OCI-LY1 (cell line): ENCODE data around the gene REPS1.

ENCODE experiments used
- H2AFZ ChIP-seq: fragments of 200-600 bp; sonication (generic), shearing (Covaris generic); 2 replicates; pipeline ENCODE4 v1.6.0; 2014; ENCODE audit warnings: antibody characterized with exemption, mild to moderate bottlenecking, low read length
- H3F3A ChIP-seq: fragments of 200-600 bp; sonication (generic), shearing (Covaris generic); 2 replicates; pipeline ENCODE4 v1.6.0; 2014; ENCODE audit warnings: mild to moderate bottlenecking, antibody characterized with exemption, low read length, moderate library complexity; ENCODE audit not compliant: insufficient read depth
- H3K27ac ChIP-seq: fragments of 200-600 bp; sonication (generic); 2 replicates; pipeline ENCODE4 v1.5.1; 2014; ENCODE audit warnings: low read length, mixed run types, mild to moderate bottlenecking, low read depth; ENCODE audit not compliant: poor library complexity, severe bottlenecking
- H3K27me3 ChIP-seq: fragments of 200-600 bp; sonication (generic); 2 replicates; pipeline ENCODE4 v1.6.0; 2014; ENCODE audit warnings: antibody characterized with exemption, mild to moderate bottlenecking, low read length, moderate library complexity; ENCODE audit not compliant: insufficient read depth
- H3K36me3 ChIP-seq: fragments of 200-600 bp; sonication (generic); 2 replicates; pipeline ENCODE4 v1.6.1; 2014; ENCODE audit warnings: mild to moderate bottlenecking, antibody characterized with exemption, low read length, moderate library complexity, mixed read lengths; ENCODE audit not compliant: insufficient read depth
- H3K4me1 ChIP-seq: fragments of 200-600 bp; sonication (generic); 2 replicates; pipeline ENCODE4 v1.5.1; 2014; ENCODE audit warnings: mild to moderate bottlenecking, low read length, moderate library complexity; ENCODE audit not compliant: insufficient read depth, severe bottlenecking
- H3K4me2 ChIP-seq: fragments of 200-600 bp; sonication (generic), shearing (Covaris generic); 2 replicates; pipeline ENCODE4 v1.6.1; 2014; ENCODE audit warnings: low read length
- H3K4me3 ChIP-seq: fragments of 200-600 bp; sonication (generic); 2 replicates; pipeline ENCODE4 v1.5.1; 2014; ENCODE audit warnings: low read length, low read depth, mild to moderate bottlenecking, mixed read lengths; ENCODE audit not compliant: poor library complexity, severe bottlenecking
- H3K79me2 ChIP-seq: fragments of 200-600 bp; shearing (Covaris generic); 2 replicates; pipeline ENCODE4 v1.6.1; 2016; ENCODE audit warnings: mixed run types, low read length, mixed read lengths; ENCODE audit not compliant: insufficient read depth
- H3K9ac ChIP-seq: fragments of 200-600 bp; sonication (generic), shearing (Covaris generic); 2 replicates; pipeline ENCODE4 v1.6.1; 2014; ENCODE audit warnings: mild to moderate bottlenecking, low read length, mixed read lengths
- H3K9me2 ChIP-seq: fragments of 200-600 bp; sonication (generic), shearing (Covaris generic); 2 replicates; pipeline ENCODE4 v1.6.1; 2014; ENCODE audit warnings: low read depth, mild to moderate bottlenecking, low read length, mixed read lengths
- H3K9me3 ChIP-seq: fragments of 200-600 bp; shearing (Covaris generic); 2 replicates; pipeline ENCODE4 v1.6.1; 2014; ENCODE audit warnings: low read length, mixed read lengths
- H4K20me1 ChIP-seq: fragments of 200-600 bp; sonication (generic), shearing (Covaris generic); 2 replicates; pipeline ENCODE4 v1.6.0; 2016; ENCODE audit warnings: mild to moderate bottlenecking, low read length; ENCODE audit not compliant: insufficient read depth
- EZH2 ChIP-seq: fragments of 200-600 bp; sonication (generic), shearing (Covaris generic); IDR thresholded peaks from 2 replicates; pipeline ENCODE4 v1.8.0; 2017; ENCODE audit warnings: borderline replicate concordance, mixed run types, mild to moderate bottlenecking, antibody characterized with exemption, low read length, moderate library complexity, mixed read lengths
- TF ChIP-seq, protein P1 (sequence below): fragments of 200-600 bp; sonication (generic), shearing (Covaris generic); IDR thresholded peaks from 2 replicates; pipeline ENCODE4 v1.5.1; 2017; ENCODE audit warnings: mild to moderate bottlenecking, antibody characterized with exemption, low read length, moderate library complexity, mixed read lengths

Gene REPS1

DNA sequence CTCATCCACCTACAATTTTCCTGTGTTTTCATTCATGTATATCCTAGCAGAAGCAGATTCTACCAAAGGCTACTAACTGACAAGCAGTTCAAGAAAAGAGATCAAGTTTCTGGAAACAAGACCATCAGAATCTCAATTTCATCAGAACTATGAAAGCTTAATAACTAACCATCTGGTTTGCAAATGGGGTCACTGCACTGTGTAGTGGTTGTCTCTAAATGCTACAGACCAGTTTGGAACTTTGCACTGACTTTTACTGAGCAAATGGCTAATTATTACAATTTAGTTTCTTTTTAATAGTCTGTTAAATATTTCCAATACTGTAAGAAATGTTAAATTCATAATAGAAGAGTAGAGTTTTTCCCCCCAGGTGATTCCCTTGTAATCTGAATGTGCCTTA lies 64.5 kb downstream of the REPS1 start:
- no peak for TF ChIP-seq EZH2
- TF ChIP-seq, protein P1, sequence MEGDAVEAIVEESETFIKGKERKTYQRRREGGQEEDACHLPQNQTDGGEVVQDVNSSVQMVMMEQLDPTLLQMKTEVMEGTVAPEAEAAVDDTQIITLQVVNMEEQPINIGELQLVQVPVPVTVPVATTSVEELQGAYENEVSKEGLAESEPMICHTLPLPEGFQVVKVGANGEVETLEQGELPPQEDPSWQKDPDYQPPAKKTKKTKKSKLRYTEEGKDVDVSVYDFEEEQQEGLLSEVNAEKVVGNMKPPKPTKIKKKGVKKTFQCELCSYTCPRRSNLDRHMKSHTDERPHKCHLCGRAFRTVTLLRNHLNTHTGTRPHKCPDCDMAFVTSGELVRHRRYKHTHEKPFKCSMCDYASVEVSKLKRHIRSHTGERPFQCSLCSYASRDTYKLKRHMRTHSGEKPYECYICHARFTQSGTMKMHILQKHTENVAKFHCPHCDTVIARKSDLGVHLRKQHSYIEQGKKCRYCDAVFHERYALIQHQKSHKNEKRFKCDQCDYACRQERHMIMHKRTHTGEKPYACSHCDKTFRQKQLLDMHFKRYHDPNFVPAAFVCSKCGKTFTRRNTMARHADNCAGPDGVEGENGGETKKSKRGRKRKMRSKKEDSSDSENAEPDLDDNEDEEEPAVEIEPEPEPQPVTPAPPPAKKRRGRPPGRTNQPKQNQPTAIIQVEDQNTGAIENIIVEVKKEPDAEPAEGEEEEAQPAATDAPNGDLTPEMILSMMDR, result no peak
- no peaks in the 10 kb centered on the region for H3K27me3 ChIP-seq
- no peaks in the 10 kb centered on the region for H3K9me2 ChIP-seq
- no peak overlapping the region for H3K27ac ChIP-seq
- H3F3A ChIP-seq, result no peaks in the 10 kb centered on the region
- no peaks in the 10 kb centered on the region for H4K20me1 ChIP-seq
- peaks cover 9% of the 10 kb centered on the region; the same call in 1 of the 2 replicates for H3K36me3 ChIP-seq
- no peaks in the 10 kb centered on the region for H3K4me1 ChIP-seq
- H3K4me2 ChIP-seq, result no peak overlapping the region
- no peak overlapping the region for H2AFZ ChIP-seq
- no peaks in the 10 kb centered on the region for H3K79me2 ChIP-seq
- H3K9ac ChIP-seq, result no peak overlapping the region
- H3K4me3 ChIP-seq, result no peak overlapping the region
- H3K9me3 ChIP-seq, result no peaks in the 10 kb centered on the region

DNA sequence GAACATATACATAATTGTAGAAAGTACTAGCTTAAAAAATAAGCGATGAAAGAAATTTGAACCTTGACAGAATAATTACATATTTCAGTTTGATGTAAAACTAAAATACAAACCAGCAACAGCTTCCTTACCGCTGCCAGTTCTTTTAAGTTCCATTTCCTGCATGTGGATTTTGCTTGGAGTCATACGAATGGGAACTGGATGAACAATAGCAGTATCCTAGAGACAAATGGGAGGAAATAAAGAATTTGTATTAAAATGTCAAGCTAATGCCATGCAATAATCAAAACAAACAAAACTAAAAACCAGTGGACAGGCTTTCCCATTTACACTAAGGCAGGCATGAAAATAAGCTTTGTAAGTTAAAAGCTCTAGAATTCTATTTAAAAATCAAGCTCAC lies 67.1 kb downstream of the REPS1 start:
- Histone ChIP-seq H4K20me1 (no peaks in the 10 kb centered on the region), H3K27me3 (no peaks in the 10 kb centered on the region), H3K9me3 (no peaks in the 10 kb centered on the region), H2AFZ (no peak overlapping the region), H3F3A (no peaks in the 10 kb centered on the region), H3K9me2 (no peaks in the 10 kb centered on the region), H3K4me3 (no peak overlapping the region), H3K4me2 (no peak overlapping the region), H3K79me2 (no peaks in the 10 kb centered on the region), H3K4me1 (no peaks in the 10 kb centered on the region), H3K9ac (no peak overlapping the region), H3K36me3 (peaks cover 14% of the 10 kb centered on the region; the same call in 1 of the 2 replicates), H3K27ac (no peak overlapping the region)
- TF ChIP-seq, protein P1, result no peak
- no peak for TF ChIP-seq EZH2

DNA sequence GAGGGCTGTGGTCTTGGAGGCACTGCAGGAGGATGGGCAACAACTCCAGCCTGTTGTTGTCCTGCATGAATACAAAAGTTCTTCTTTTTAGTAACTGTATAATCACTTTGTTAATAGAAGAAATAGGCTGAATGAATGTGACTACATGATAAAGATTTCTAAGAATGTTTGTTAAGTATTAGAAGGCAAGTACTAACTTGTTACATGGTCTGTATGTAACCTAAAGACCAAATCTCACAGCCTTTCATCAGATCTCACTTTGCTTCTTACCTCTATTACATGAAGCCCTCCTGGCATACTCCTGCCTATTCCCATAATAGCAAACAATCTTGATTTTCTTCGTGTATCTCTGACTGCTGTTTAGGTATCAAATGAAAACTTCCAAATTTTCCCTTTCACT lies 73.4 kb downstream of the REPS1 start:
- Histone ChIP-seq H3K9ac (no peak overlapping the region), H3K4me3 (no peak overlapping the region), H3K4me1 (peaks cover 5% of the 10 kb centered on the region), H3K9me3 (no peaks in the 10 kb centered on the region), H3K27ac (no peak overlapping the region), H3K4me2 (no peak overlapping the region), H3K9me2 (no peaks in the 10 kb centered on the region), H3K36me3 (peaks cover 48% of the 10 kb centered on the region), H3K79me2 (no peaks in the 10 kb centered on the region), H4K20me1 (no peaks in the 10 kb centered on the region), H2AFZ (no peak overlapping the region), H3F3A (no peaks in the 10 kb centered on the region), H3K27me3 (no peaks in the 10 kb centered on the region)
- no peak for TF ChIP-seq EZH2
- TF ChIP-seq, protein P1, result no peak
